ENCODE results near the gene ZNF639. TPM values are rescaled to one million over a fixed set of nuclear protein-coding genes. Genes with fewer than 3 reads are reported as not detected.
"Not testable (repeated sequence)": the region's sequence is repeated elsewhere in the genome, so short reads cannot be mapped to it uniquely, and the experiment has no call there.

Gene ZNF639
- total RNA-seq, 1 experiment from 2014 or later, result 28.6 TPM

GRCh38 chr3:179301645-179302044 lies 21.2 kb upstream of the ZNF639 start:
- Histone ChIP-seq H3K4me1 (no peaks in the 10 kb centered on the region), H3K27me3 (replicated peaks; ENCODE audit: control insufficient read depth, insufficient read depth, low read length) (no peaks in the 10 kb centered on the region), H3K9me3 (no peaks in the 10 kb centered on the region), H3K4me3 (ENCODE audit: low read depth, low read length) (no peak overlapping the region), H3K36me3 (ENCODE audit: control insufficient read depth, insufficient read depth, low read length) (no peaks in the 10 kb centered on the region)
- H3K27ac Mint-ChIP-seq (ENCODE audit: unreplicated experiment), result no peak overlapping the region
- H3K9me3 Mint-ChIP-seq (ENCODE audit: unreplicated experiment), result peaks cover 5% of the 10 kb centered on the region
- ChIA-PET POLR2A (interaction anchor here (0.6 kb wide), 1 partner anchor 94 kb away, joined by 3 read pairs; no protein-coding TSS in a partner anchor), CTCF (interaction anchor here (0.7 kb wide), 1 partner anchor 39 kb away, joined by 4 read pairs; no protein-coding TSS in a partner anchor)
- no peak for TF ChIP-seq CTCF (IDR thresholded peaks at IDR 0.05; ENCODE audit: insufficient read depth in 1 of 2, low read depth in 1 of 2, low read length in 1 of 2, severe bottlenecking in 1 of 2, unreplicated experiment in 1 of 2)
- intact Hi-C loops (cut with micrococcal nuclease; ENCODE audit: unreplicated experiment), result no loop called here
- DNase-seq, result no peak
- no TSS peak for BruUV-seq (replicated peaks)
- H3K27me3 Mint-ChIP-seq (ENCODE audit: insufficient read depth, unreplicated experiment), result peaks cover 5% of the 10 kb centered on the region
- H3K36me3 Mint-ChIP-seq (ENCODE audit: insufficient read depth, unreplicated experiment), result no peaks in the 10 kb centered on the region
- H3K4me1 Mint-ChIP-seq (ENCODE audit: low read depth, unreplicated experiment), result peaks cover 4% of the 10 kb centered on the region
- H3K4me3 Mint-ChIP-seq (ENCODE audit: unreplicated experiment), result no peak overlapping the region

- no TSS peak for BruUV-seq (replicated peaks)
These were observed 20.7 kb upstream of the ZNF639 start for GRCh38 chr3:179302111-179302510.

GRCh38 chr3:179304605-179305004 lies 18.2 kb upstream of the ZNF639 start:
- Histone ChIP-seq H3K36me3 (ENCODE audit: control insufficient read depth, insufficient read depth, low read length) (no peaks in the 10 kb centered on the region), H3K4me3 (ENCODE audit: low read depth, low read length) (no peak overlapping the region), H3K4me1 (no peaks in the 10 kb centered on the region), H3K27me3 (replicated peaks; ENCODE audit: control insufficient read depth, insufficient read depth, low read length) (no peaks in the 10 kb centered on the region), H3K9me3 (no peaks in the 10 kb centered on the region)
- no peak overlapping the region for H3K4me3 Mint-ChIP-seq (ENCODE audit: unreplicated experiment)
- ChIA-PET CTCF (no interaction called here), POLR2A (no interaction called here)
- intact Hi-C loops (cut with micrococcal nuclease; ENCODE audit: unreplicated experiment), result no loop called here
- H3K27ac Mint-ChIP-seq (ENCODE audit: unreplicated experiment), result no peak overlapping the region
- DNase-seq, result no peak
- H3K4me1 Mint-ChIP-seq (ENCODE audit: low read depth, unreplicated experiment), result no peaks in the 10 kb centered on the region
- peaks cover 5% of the 10 kb centered on the region for H3K27me3 Mint-ChIP-seq (ENCODE audit: insufficient read depth, unreplicated experiment)
- no peak for TF ChIP-seq CTCF (IDR thresholded peaks at IDR 0.05; ENCODE audit: insufficient read depth in 1 of 2, low read depth in 1 of 2, low read length in 1 of 2, severe bottlenecking in 1 of 2, unreplicated experiment in 1 of 2)
- no peaks in the 10 kb centered on the region for H3K36me3 Mint-ChIP-seq (ENCODE audit: insufficient read depth, unreplicated experiment)
- BruUV-seq (replicated peaks), result no TSS peak
- no peaks in the 10 kb centered on the region for H3K9me3 Mint-ChIP-seq (ENCODE audit: unreplicated experiment)

More at GRCh38 chr3:179302111-179302510, 20.7 kb upstream of the ZNF639 start:
- Histone ChIP-seq H3K4me1 (no peaks in the 10 kb centered on the region), H3K4me3 (ENCODE audit: low read depth, low read length) (no peak overlapping the region), H3K9me3 (no peaks in the 10 kb centered on the region), H3K36me3 (ENCODE audit: control insufficient read depth, insufficient read depth, low read length) (no peaks in the 10 kb centered on the region), H3K27me3 (replicated peaks; ENCODE audit: control insufficient read depth, insufficient read depth, low read length) (no peaks in the 10 kb centered on the region)
- H3K4me1 Mint-ChIP-seq (ENCODE audit: low read depth, unreplicated experiment), result no peaks in the 10 kb centered on the region
- intact Hi-C loops (cut with micrococcal nuclease; ENCODE audit: unreplicated experiment), result no loop called here
- H3K36me3 Mint-ChIP-seq (ENCODE audit: insufficient read depth, unreplicated experiment), result no peaks in the 10 kb centered on the region
- no peak overlapping the region for H3K4me3 Mint-ChIP-seq (ENCODE audit: unreplicated experiment)
- POLR2A ChIA-PET, result no interaction called here
- DNase-seq, result no peak
- H3K9me3 Mint-ChIP-seq (ENCODE audit: unreplicated experiment), result peaks cover under 1% of the 10 kb centered on the region
- CTCF ChIA-PET, result interaction anchor here (0.7 kb wide), 1 partner anchor 39 kb away, joined by 4 read pairs; no protein-coding TSS in a partner anchor
- H3K27ac Mint-ChIP-seq (ENCODE audit: unreplicated experiment), result no peak overlapping the region
- peaks cover 5% of the 10 kb centered on the region for H3K27me3 Mint-ChIP-seq (ENCODE audit: insufficient read depth, unreplicated experiment)
- TF ChIP-seq CTCF (IDR thresholded peaks at IDR 0.05; ENCODE audit: insufficient read depth in 1 of 2, low read depth in 1 of 2, low read length in 1 of 2, severe bottlenecking in 1 of 2, unreplicated experiment in 1 of 2), result no peak

GRCh38 chr3:179307362-179307761 lies 15.5 kb upstream of the ZNF639 start:
- H3K4me3 ChIP-seq (ENCODE audit: low read depth, low read length); H3K36me3 ChIP-seq (ENCODE audit: control insufficient read depth, insufficient read depth, low read length); BruUV-seq (replicated peaks); H3K36me3 Mint-ChIP-seq (ENCODE audit: insufficient read depth, unreplicated experiment); H3K4me3 Mint-ChIP-seq (ENCODE audit: unreplicated experiment); H3K27me3 Mint-ChIP-seq (ENCODE audit: insufficient read depth, unreplicated experiment); H3K27me3 ChIP-seq (replicated peaks; ENCODE audit: control insufficient read depth, insufficient read depth, low read length); POLR2A ChIA-PET; H3K9me3 Mint-ChIP-seq (ENCODE audit: unreplicated experiment); DNase-seq; CTCF ChIA-PET; H3K4me1 Mint-ChIP-seq (ENCODE audit: low read depth, unreplicated experiment); H3K9me3 ChIP-seq; intact Hi-C loops (cut with micrococcal nuclease; ENCODE audit: unreplicated experiment); H3K4me1 ChIP-seq; H3K27ac Mint-ChIP-seq (ENCODE audit: unreplicated experiment): not testable (repeated sequence)

All from Caco-2 (cell line).